Suprapubic skin (tissue), 4 donors: ENCODE data around the gene CCSER1. TPM values are rescaled to one million over a fixed set of nuclear protein-coding genes. Genes with fewer than 3 reads are reported as not detected.
"Not testable (repeated sequence)": the region's sequence is repeated elsewhere in the genome, so short reads cannot be mapped to it uniquely, and the experiment has no call there.

Experiments used
- DNase-seq, 2 donors: peaks; one replicate each; pipeline ENCODE4 v3.0.0-alpha.2; 2019; ENCODE audit warnings: low spot score in 2 of 2
- H3K27ac ChIP-seq: fragments of 200-600 bp; sonication (generic); one replicate; pipeline ENCODE4 v1.5.1; 2019
- H3K27me3 ChIP-seq: fragments of 200-600 bp; sonication (generic); one replicate; pipeline ENCODE4 v1.5.1; 2019
- H3K36me3 ChIP-seq: fragments of 200-600 bp; sonication (generic); one replicate; pipeline ENCODE4 v1.5.1; 2019
- H3K4me1 ChIP-seq: fragments of 200-600 bp; sonication (generic); one replicate; pipeline ENCODE4 v1.5.1; 2019
- H3K4me3 ChIP-seq: fragments of 200-600 bp; sonication (generic); one replicate; pipeline ENCODE4 v1.5.1; 2019; ENCODE audit warnings: mild to moderate bottlenecking
- H3K9me3 ChIP-seq: fragments of 200-600 bp; sonication (generic); one replicate; pipeline ENCODE4 v1.5.1; 2019
- EP300 ChIP-seq: sonication (generic); formaldehyde crosslinking; IDR thresholded peaks from one replicate; pipeline ENCODE4 v1.6.1; 2017; ENCODE audit warnings: antibody characterized with exemption
- POLR2A ChIP-seq, 2 donors: fragments of 450-650 bp; IDR thresholded peaks; one replicate each; pipeline ENCODE4 v1.6.1; 2017; ENCODE audit warnings: antibody characterized with exemption in 2 of 2, mild to moderate bottlenecking in 2 of 2, moderate library complexity in 2 of 2
- POLR2AphosphoS5 ChIP-seq, 3 donors: sonication (generic); formaldehyde crosslinking; IDR thresholded peaks; one replicate each; pipeline ENCODE4 v1.6.1; 2017; ENCODE audit warnings: antibody characterized with exemption in 3 of 3
- WGBS: methylation state at CpG from one replicate; pipeline ENCODE4 v1.1.5; 2018; 5-methylcytosine and 5-hydroxymethylcytosine counted together
- total RNA-seq, 4 donors: library from RNA; depleted of rRNA; stranded (reverse); fragments of >200 nt; gene quantifications; one replicate each; pipeline ENCODE4 v1.1.0, GENCODE V29; 2016
- TF ChIP-seq, protein P1 (sequence below), 2 donors: fragments of 200-600 bp in 1 of 2; fragments of 450-650 bp in 1 of 2; sonication (generic) in 1 of 2; IDR thresholded peaks; one replicate each; pipeline ENCODE4 v1.5.1; 2016 to 2019; ENCODE audit warnings: antibody characterized with exemption in 2 of 2, mild to moderate bottlenecking in 1 of 2, moderate library complexity in 1 of 2

The CCSER1 gene
- total RNA-seq, 4 donors from 2014 or later, result 6.7 to 39.5 (median 11.8) TPM

DNA sequence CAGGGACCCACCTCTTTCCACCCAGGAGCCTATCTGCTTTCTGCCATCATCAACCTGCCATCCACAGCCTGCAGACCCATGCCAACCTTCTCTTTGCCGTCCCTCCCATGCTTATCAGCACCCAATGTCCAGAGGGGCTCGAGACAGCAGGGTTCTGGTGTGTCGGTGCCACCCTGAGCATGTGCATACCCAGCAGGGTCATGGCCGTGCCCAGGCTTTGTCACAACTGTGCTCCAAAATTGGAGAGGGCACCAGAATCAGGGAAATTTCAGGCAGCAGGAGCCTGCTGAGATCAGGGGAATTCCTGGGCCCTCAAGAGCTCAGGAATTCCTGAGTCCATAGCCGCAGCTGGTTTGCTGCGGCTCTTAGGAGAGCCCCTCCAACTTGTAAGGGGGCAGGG, 330.6 kb downstream of the CCSER1 start:
- Histone ChIP-seq H3K27me3 (no peaks in the 10 kb centered on the region), H3K36me3 (no peaks in the 10 kb centered on the region), H3K4me1 (no peaks in the 10 kb centered on the region), H3K27ac (no peak overlapping the region), H3K4me3 (no peak overlapping the region), H3K9me3 (no peaks in the 10 kb centered on the region)
- TF ChIP-seq, protein P1, sequence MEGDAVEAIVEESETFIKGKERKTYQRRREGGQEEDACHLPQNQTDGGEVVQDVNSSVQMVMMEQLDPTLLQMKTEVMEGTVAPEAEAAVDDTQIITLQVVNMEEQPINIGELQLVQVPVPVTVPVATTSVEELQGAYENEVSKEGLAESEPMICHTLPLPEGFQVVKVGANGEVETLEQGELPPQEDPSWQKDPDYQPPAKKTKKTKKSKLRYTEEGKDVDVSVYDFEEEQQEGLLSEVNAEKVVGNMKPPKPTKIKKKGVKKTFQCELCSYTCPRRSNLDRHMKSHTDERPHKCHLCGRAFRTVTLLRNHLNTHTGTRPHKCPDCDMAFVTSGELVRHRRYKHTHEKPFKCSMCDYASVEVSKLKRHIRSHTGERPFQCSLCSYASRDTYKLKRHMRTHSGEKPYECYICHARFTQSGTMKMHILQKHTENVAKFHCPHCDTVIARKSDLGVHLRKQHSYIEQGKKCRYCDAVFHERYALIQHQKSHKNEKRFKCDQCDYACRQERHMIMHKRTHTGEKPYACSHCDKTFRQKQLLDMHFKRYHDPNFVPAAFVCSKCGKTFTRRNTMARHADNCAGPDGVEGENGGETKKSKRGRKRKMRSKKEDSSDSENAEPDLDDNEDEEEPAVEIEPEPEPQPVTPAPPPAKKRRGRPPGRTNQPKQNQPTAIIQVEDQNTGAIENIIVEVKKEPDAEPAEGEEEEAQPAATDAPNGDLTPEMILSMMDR (IDR thresholded peaks at IDR 0.05), result no peak
- 90% methylated on average over 3 of the region's 6 CpGs for WGBS
- no peak for DNase-seq

DNA sequence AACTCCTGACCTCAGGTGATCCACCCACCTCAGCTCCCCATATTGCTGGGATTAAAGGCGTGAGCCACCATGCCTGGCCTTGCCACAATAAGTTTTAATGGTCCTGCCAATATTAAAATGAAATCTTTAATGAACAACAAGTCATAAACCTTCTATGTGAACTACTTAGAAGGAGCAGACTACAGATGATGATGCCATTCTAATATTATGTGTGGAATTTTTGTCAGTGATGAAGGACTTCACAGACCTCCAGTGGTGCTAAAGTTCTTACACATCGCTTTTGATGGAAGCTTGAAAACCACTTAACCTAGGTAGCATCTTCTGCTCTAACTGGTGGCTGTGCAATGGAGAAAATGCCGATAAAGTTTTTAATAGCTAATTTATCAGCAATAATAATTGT, 331.4 kb downstream of the CCSER1 start:
- Histone ChIP-seq H3K4me1 (no peaks in the 10 kb centered on the region), H3K9me3 (no peaks in the 10 kb centered on the region), H3K27me3 (no peaks in the 10 kb centered on the region), H3K4me3 (no peak overlapping the region), H3K36me3 (no peaks in the 10 kb centered on the region), H3K27ac (no peak overlapping the region)
- no peak for TF ChIP-seq POLR2A (IDR thresholded peaks at IDR 0.05)
- TF ChIP-seq, protein P1 (IDR thresholded peaks at IDR 0.05), result no peak
- no peak for DNase-seq
- WGBS, result 94% methylated on average over 3 of the region's 3 CpGs

DNA sequence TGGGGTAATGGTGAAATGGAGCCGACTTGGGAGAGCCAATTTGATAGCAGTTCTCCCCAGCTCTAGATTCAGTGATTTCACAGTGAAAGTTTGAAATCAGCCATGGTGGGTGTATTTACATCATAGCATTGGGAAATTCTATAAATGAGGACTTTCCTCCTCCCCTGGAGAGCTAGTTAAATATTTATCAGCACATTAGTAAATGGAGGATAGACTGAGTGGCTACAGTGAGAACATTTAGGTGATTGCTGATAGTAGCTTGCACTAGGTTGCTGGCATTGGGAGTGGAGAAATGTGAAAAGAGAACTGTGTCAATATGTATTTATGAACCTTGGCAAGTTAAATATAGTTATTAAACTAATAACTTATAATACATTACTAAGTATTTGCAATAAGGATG, 347.3 kb downstream of the CCSER1 start:
- WGBS, result 89% methylated on average over 1 of the region's 1 CpG
- no peaks in the 10 kb centered on the region for H3K27me3 ChIP-seq
- no peak for DNase-seq
- H3K9me3 ChIP-seq, result no peaks in the 10 kb centered on the region
- no peak for TF ChIP-seq EP300
- TF ChIP-seq, protein P1 (IDR thresholded peaks at IDR 0.05), result no peak
- no peaks in the 10 kb centered on the region for H3K4me1 ChIP-seq
- no peak overlapping the region for H3K4me3 ChIP-seq
- no peak overlapping the region for H3K27ac ChIP-seq
- no peaks in the 10 kb centered on the region for H3K36me3 ChIP-seq

DNA sequence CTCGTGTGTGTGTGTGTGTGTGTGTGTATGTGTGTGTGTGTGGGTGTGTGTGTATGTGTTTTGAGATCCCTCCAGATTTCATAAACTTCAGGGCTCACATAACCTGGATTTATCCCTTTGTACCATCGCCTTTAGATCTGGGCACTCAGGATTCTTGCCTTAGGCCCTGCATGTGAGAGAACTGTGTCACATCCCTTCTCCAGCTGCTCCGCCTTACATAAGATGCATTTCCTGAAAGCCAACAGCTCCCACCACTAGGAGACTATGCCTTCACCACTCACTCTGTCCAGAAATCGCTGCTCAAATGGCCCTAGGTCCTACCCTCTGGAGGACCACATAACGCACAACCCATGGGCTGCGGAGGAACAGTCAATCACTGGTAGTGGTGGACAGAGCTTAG, 348.8 kb downstream of the CCSER1 start:
- Histone ChIP-seq H3K27ac (no peak overlapping the region), H3K9me3 (peaks cover 3% of the 10 kb centered on the region), H3K36me3 (no peaks in the 10 kb centered on the region), H3K4me3 (no peak overlapping the region), H3K4me1 (no peaks in the 10 kb centered on the region), H3K27me3 (no peaks in the 10 kb centered on the region)
- WGBS, result 86% methylated on average over 6 of the region's 6 CpGs
- no peak for TF ChIP-seq EP300
- no peak for TF ChIP-seq POLR2AphosphoS5 (IDR thresholded peaks at IDR 0.05)
- TF ChIP-seq, protein P1 (IDR thresholded peaks at IDR 0.05), result no peak
- no peak for TF ChIP-seq POLR2A (IDR thresholded peaks at IDR 0.05)
- no peak for DNase-seq

DNA sequence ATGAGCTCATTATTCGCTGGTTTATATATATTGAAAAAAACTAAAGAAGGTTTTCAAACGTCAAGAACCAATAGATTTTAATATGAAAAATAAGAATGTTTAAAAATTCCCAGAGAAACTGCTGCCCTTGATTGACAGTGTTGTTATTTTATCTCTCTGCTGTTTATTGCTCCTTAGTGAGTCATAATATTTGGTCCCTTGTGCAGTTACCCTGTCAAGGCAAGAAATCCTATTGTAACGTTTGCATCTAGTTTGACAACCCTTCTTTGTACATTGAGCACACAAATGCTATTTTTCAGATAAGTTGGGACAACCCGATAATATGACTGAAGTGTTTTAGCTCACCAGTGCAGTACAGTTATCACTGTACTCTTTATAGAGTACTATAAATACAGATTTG, 349.4 kb downstream of the CCSER1 start:
- no peak for TF ChIP-seq POLR2AphosphoS5 (IDR thresholded peaks at IDR 0.05)
- TF ChIP-seq, protein P1 (IDR thresholded peaks at IDR 0.05), result no peak
- no peak for TF ChIP-seq POLR2A (IDR thresholded peaks at IDR 0.05)
- TF ChIP-seq EP300, result no peak
- Histone ChIP-seq H3K36me3 (no peaks in the 10 kb centered on the region), H3K27ac (no peak overlapping the region), H3K27me3 (no peaks in the 10 kb centered on the region), H3K9me3 (peaks cover 3% of the 10 kb centered on the region), H3K4me1 (no peaks in the 10 kb centered on the region), H3K4me3 (no peak overlapping the region)
- 74% methylated on average over 4 of the region's 4 CpGs for WGBS
- DNase-seq, result no peak

DNA sequence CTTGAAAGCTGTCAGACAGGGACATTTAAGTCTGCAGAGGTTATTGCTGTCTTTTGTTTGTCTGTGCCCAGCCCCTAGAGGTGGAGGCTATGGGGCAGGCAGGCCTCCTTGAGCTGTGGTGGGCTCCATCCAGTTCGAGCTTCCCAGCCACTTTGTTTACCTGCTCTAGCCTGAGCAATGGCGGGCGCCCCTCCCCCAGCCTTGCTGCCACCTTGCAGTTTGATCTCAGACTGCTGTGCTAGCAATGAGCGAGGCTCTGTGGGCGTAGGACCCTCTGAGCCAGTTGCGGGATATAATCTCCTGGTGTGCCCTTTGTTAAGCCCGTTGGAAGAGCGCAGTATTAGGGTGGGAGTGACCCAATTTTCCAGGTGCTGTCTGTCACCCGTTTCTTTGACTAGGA, 357.7 kb downstream of the CCSER1 start:
- not testable (repeated sequence) for DNase-seq, H3K27ac ChIP-seq, H3K4me1 ChIP-seq, H3K27me3 ChIP-seq, H3K9me3 ChIP-seq, H3K36me3 ChIP-seq, H3K4me3 ChIP-seq
- 92% methylated on average over 9 of the region's 9 CpGs for WGBS
